ENCODE measurements around the gene LRRC63.

The LRRC63 gene

DNA sequence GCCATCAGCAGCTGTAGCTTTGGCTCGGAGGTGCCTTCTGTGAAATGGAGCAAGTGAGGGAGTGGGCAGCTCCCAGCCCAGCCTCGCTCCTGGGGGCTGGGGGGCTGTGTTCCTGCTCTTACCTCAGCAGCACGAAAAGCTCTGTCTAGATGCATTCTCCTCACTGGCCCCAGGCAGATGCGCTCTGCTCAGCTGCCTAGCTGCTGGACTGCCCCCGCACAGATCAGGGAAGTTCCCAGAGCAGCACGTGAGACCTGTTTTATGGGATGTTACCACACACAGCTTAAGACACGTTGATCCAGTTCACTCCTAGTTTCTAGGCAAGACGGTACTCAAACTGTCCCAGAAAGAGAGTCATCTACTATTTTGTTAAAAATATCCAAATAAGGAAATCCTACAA lies 43.4 kb upstream of the LRRC63 start:
- Histone ChIP-seq H3K4me1 (peaks cover 85 to 99% (median 88%) of the 10 kb centered on the region in 10 experiments), H3K27ac (peak overlapping the region; percentile 39 to 99 (median 95); a peak in 21 of 22 replicates)

DNA sequence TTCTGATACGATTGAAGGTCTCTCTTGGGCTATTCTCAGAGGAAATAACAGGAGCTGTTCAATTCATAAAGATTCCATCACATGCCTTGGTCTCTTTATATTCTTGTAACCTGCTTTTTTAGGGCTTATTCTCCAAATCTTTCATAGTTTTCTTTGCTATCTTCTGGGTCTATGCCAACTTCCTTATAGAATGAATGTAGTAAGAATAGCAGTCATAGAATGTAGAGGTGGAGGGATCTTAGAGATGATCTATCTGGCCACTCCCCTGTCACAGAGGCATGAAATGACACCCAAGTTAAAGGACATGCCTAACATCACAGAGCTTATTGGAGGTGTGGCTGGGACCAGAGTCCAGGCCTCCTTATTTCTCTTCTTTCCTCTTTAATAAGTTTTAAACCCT lies 42.9 kb upstream of the LRRC63 start:
- Histone ChIP-seq H4K20me1 (peaks cover 29 to 100% (median 77%) of the 10 kb centered on the region in 11 experiments), H3K4me1 (peaks cover 90 to 100% (median 93%) of the 10 kb centered on the region in 10 experiments), H3K27ac (peak overlapping the region; percentile 39 to 99 (median 95); a peak in 21 of 22 replicates), H3K9ac (peak overlapping the region; percentile 39 to 98 (median 83); a peak in 20 of 22 replicates), H3K36me3 (peaks cover 49 to 100% (median 88%) of the 10 kb centered on the region in 11 experiments), H3K27me3 (no peaks in the 10 kb centered on the region), H3K4me3 (peak overlapping the region in 6 of 10 experiments; percentile 1 to 86 (median 59); a peak in 6 of 20 replicates), H3K9me3 (replicated peaks in 1 of 11) (peaks cover 0 to 19% (median 17%) of the 10 kb centered on the region in 11 experiments; a peak in 18 of 22 replicates), H3K4me2 (peak overlapping the region; percentile 85 to 99 (median 97))
- no peak for TF ChIP-seq Cebpa-rat (IDR thresholded peaks at IDR 0.05)

More for the DNA sequence above, 43.4 kb upstream of the LRRC63 start:
- Histone ChIP-seq H3K36me3 (peaks cover 52 to 100% (median 88%) of the 10 kb centered on the region in 11 experiments), H3K9me3 (replicated peaks in 1 of 11) (peaks cover 0 to 24% (median 21%) of the 10 kb centered on the region in 11 experiments; a peak in 18 of 22 replicates), H3K9ac (peak overlapping the region in 10 of 11 experiments; percentile 39 to 98 (median 84); a peak in 19 of 22 replicates), H3K4me2 (peak overlapping the region; percentile 85 to 99 (median 97)), H3K4me3 (peak overlapping the region in 7 of 10 experiments; percentile 1 to 86 (median 27); a peak in 8 of 20 replicates), H3K27me3 (no peaks in the 10 kb centered on the region), H4K20me1 (peaks cover 29 to 100% (median 78%) of the 10 kb centered on the region in 11 experiments)
- no peak for TF ChIP-seq Cebpa-rat (IDR thresholded peaks at IDR 0.05)

DNA sequence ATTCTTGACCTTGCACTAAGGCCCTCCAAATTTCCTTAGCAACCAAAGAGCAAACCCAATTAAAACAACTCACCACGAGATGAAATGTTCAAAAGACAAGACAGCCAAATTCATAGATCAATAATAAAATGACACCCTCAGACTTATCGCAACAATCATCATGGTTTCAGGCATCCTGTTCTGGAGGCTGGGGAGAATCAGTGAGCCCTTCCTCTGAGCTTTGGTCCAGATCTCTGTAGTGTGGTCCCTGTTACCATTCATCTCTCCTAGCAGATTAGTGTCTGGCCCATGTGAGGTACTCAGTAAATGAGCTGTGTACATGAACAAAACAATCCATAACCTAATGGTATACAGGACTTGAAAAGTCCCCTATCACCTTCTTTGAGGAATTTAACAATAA lies 42.0 kb upstream of the LRRC63 start:
- Histone ChIP-seq H3K4me1 (peaks cover 96 to 100% (median 99%) of the 10 kb centered on the region in 10 experiments), H3K9ac (peak overlapping the region; percentile 54 to 98 (median 83); a peak in 21 of 22 replicates), H4K20me1 (peaks cover 27 to 100% (median 67%) of the 10 kb centered on the region in 11 experiments), H3K27me3 (no peaks in the 10 kb centered on the region), H3K4me2 (peak overlapping the region; percentile 85 to 99 (median 97)), H3K4me3 (peak overlapping the region in 9 of 10 experiments; percentile 17 to 86 (median 52); a peak in 13 of 20 replicates), H3K9me3 (replicated peaks in 1 of 11) (peaks cover 0 to 10% (median 7%) of the 10 kb centered on the region in 11 experiments; a peak in 15 of 22 replicates), H3K27ac (peak overlapping the region; percentile 67 to 99 (median 95); a peak in 21 of 22 replicates), H3K36me3 (peaks cover 47 to 100% (median 86%) of the 10 kb centered on the region in 11 experiments; a peak in 21 of 22 replicates)
- no peak for TF ChIP-seq Cebpa-rat (IDR thresholded peaks at IDR 0.05)

- Histone ChIP-seq H3K4me3 (peak overlapping the region; percentile 27 to 86 (median 49); a peak in 19 of 20 replicates), H3K9ac (peak overlapping the region; percentile 54 to 98 (median 83); a peak in 21 of 22 replicates), H3K27me3 (no peaks in the 10 kb centered on the region), H3K27ac (peak overlapping the region; percentile 67 to 99 (median 95); a peak in 21 of 22 replicates), H3K4me1 (peaks cover 96 to 100% (median 100%) of the 10 kb centered on the region in 10 experiments), H3K36me3 (peaks cover 44 to 100% (median 86%) of the 10 kb centered on the region in 11 experiments; a peak in 20 of 22 replicates), H3K4me2 (peak overlapping the region; percentile 85 to 99 (median 97)), H3K9me3 (replicated peaks in 1 of 11) (peaks cover 0 to 5% (median 2%) of the 10 kb centered on the region in 11 experiments; a peak in 10 of 22 replicates), H4K20me1 (peaks cover 22 to 100% (median 62%) of the 10 kb centered on the region in 11 experiments)
- no peak for TF ChIP-seq Cebpa-rat (IDR thresholded peaks at IDR 0.05)
Observed at GRCh38 chr13:46170268-46170667, 41.5 kb upstream of the LRRC63 start.

GRCh38 chr13:46170687-46171086 lies 41.0 kb upstream of the LRRC63 start:
- H3K4me3 ChIP-seq, result peak overlapping the region; percentile 27 to 86 (median 49); a peak in 18 of 20 replicates
- peak overlapping the region; percentile 67 to 99 (median 95) for H3K27ac ChIP-seq
- H3K27me3 ChIP-seq, result no peaks in the 10 kb centered on the region
- peaks cover 0 to under 1% (median 0%) of the 10 kb centered on the region in 11 experiments; a peak in 4 of 22 replicates for H3K9me3 ChIP-seq (replicated peaks in 1 of 11)
- peaks cover 96 to 100% (median 100%) of the 10 kb centered on the region in 10 experiments for H3K4me1 ChIP-seq
- peak overlapping the region; percentile 85 to 99 (median 97) for H3K4me2 ChIP-seq
- H3K36me3 ChIP-seq, result peaks cover 44 to 100% (median 86%) of the 10 kb centered on the region in 11 experiments; a peak in 20 of 22 replicates
- H4K20me1 ChIP-seq, result peaks cover 18 to 100% (median 58%) of the 10 kb centered on the region in 11 experiments
- H3K9ac ChIP-seq, result peak overlapping the region; percentile 54 to 98 (median 83); a peak in 21 of 22 replicates
- TF ChIP-seq Cebpa-rat (IDR thresholded peaks at IDR 0.05), result peak in 8 of 11 experiments; percentile 55 to 92 (median 84); a peak in 14 of 22 replicates

DNA sequence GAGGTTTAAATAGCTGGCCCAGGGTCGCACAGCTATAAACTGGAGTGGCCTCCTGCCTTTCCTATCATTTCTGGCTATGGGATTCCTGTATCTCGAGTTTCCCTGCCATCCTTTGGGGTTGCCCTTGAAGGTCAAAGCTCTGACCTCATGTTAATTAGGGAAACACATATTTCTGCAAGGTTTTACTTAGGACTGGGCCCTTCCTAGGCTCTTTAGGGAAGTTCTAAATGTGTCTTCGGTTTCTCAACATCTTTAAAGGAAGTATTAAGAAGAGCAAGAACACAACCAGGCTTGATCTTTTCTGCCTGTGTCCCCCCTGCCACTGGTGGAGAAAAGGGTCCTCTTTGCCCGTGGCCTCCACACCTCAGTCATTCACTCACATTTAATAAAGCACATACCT lies 40.5 kb upstream of the LRRC63 start:
- H3K4me3 ChIP-seq, result peak overlapping the region; percentile 27 to 86 (median 49); a peak in 18 of 20 replicates
- H3K4me1 ChIP-seq, result peaks cover 94 to 100% (median 100%) of the 10 kb centered on the region in 10 experiments
- no peaks in the 10 kb centered on the region; a peak in 2 of 22 replicates for H3K9me3 ChIP-seq (replicated peaks in 1 of 11)
- H3K4me2 ChIP-seq, result peak overlapping the region; percentile 85 to 99 (median 97)
- H3K27me3 ChIP-seq, result no peaks in the 10 kb centered on the region
- peaks cover 14 to 100% (median 53%) of the 10 kb centered on the region in 11 experiments for H4K20me1 ChIP-seq
- peak overlapping the region; percentile 67 to 99 (median 95) for H3K27ac ChIP-seq
- TF ChIP-seq Cebpa-rat (IDR thresholded peaks at IDR 0.05), result no peak
- peaks cover 43 to 100% (median 85%) of the 10 kb centered on the region in 11 experiments; a peak in 20 of 22 replicates for H3K36me3 ChIP-seq
- H3K9ac ChIP-seq, result peak overlapping the region; percentile 54 to 98 (median 83); a peak in 21 of 22 replicates

DNA sequence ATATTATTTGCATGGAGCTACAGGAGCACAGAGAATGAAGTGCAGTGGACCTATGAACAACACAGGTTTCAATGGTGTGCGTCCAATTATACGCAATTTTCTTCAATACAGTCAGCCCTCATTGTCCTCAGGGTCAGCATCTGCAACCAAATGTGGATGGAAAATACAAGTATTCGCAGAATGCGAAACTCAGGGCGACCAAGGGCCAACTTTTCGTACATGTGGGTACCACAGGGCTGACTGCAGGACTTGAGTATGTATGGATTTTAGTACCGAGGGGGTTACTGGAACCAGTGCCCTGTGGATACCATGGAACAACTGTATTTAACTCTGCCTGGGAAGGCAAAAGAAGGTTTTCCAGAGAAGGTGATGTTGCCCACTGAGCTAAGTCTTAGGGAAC lies 40.0 kb upstream of the LRRC63 start:
- H3K36me3 ChIP-seq, result peaks cover 41 to 99% (median 83%) of the 10 kb centered on the region in 11 experiments; a peak in 20 of 22 replicates
- peaks cover 9 to 99% (median 48%) of the 10 kb centered on the region in 11 experiments for H4K20me1 ChIP-seq
- H3K4me3 ChIP-seq, result peak overlapping the region; percentile 27 to 86 (median 49); a peak in 18 of 20 replicates
- H3K4me2 ChIP-seq, result peak overlapping the region; percentile 85 to 99 (median 97)
- H3K27me3 ChIP-seq, result no peaks in the 10 kb centered on the region
- no peaks in the 10 kb centered on the region; a peak in 1 of 22 replicates for H3K9me3 ChIP-seq (replicated peaks in 1 of 11)
- no peak for TF ChIP-seq Cebpa-rat (IDR thresholded peaks at IDR 0.05)
- peaks cover 92 to 100% (median 98%) of the 10 kb centered on the region in 10 experiments for H3K4me1 ChIP-seq
- peak overlapping the region; percentile 54 to 98 (median 83); a peak in 21 of 22 replicates for H3K9ac ChIP-seq
- H3K27ac ChIP-seq, result peak overlapping the region; percentile 67 to 99 (median 95)

GRCh38 chr13:46172531-46172991 lies 39.2 kb upstream of the LRRC63 start:
- Histone ChIP-seq H3K9ac (peak overlapping the region; percentile 54 to 98 (median 83); a peak in 21 of 22 replicates), H3K4me3 (peak overlapping the region; percentile 6 to 86 (median 49); a peak in 18 of 20 replicates), H3K36me3 (peaks cover 36 to 95% (median 75%) of the 10 kb centered on the region in 11 experiments; a peak in 20 of 22 replicates), H3K27me3 (no peaks in the 10 kb centered on the region), H4K20me1 (peaks cover 1 to 91% (median 39%) of the 10 kb centered on the region in 11 experiments; a peak in 20 of 22 replicates), H3K4me1 (peaks cover 84 to 93% (median 90%) of the 10 kb centered on the region in 10 experiments), H3K27ac (peak overlapping the region; percentile 91 to 99 (median 95); a peak in 21 of 22 replicates), H3K9me3 (replicated peaks in 1 of 11) (no peaks in the 10 kb centered on the region), H3K4me2 (peak overlapping the region; percentile 85 to 99 (median 97))
- no peak for TF ChIP-seq Cebpa-rat (IDR thresholded peaks at IDR 0.05)

Data from BLaER1 treated with 17β-estradiol and CSF1 and Interleukin-3, amounts not matched to agents 10 nM and 100 nM (cell line).